GM21367 (cell line): ENCODE results near the gene TMEM176A.
"Not testable (repeated sequence)": the region's sequence is repeated elsewhere in the genome, so short reads cannot be mapped to it uniquely, and the experiment has no call there.

ENCODE experiments used
- ATAC-seq: cut with Tn5 transposase; IDR thresholded peaks from one replicate; pipeline ENCODE4 v1.9.1; 2021; ENCODE audit not compliant: unreplicated experiment

TMEM176A gene

DNA sequence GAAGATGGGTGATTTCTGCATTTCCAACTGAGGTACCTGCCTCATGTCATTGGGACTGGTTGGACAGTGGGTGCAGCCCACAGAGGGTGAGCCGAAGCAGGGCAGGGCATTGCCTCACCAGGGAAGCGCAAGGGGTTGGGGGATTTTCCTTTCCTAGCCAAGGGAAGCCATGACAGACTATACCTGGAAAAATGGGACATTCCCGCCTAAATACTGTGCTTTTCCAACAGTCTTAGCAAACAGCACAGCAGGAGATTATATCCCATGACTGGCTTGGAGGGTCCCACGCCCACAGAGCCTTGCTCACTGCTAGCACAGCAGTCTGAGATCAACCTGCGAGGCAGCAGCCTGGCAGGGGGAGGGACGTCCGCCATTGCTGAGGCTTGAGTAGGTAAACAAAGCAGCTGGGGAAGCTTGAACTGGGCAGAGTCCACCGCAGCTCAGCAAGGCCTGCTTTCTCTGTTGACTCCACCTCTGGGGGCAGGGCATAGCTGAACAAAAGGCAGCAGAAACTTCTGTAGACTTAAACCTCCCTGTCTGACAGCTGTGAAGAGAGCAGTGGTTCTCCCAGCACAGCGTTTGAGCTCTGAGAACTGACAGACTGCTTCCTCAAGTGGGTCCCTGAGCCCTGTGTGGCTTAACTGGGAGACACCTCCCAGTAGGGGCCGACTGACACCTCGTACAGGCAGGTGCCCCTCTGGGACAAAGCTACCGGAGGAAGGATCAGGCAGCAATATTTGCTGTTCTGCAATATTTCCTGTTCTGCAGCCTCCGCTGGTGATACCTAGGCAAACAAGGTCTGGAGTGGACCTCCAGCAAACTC is 7.3 kb downstream of the TMEM176A start:
- ATAC-seq, result not testable (repeated sequence)

- ATAC-seq, result no peak
Observed at GRCh38 chr7:150814328-150815001, 13.9 kb downstream of the TMEM176A start.

DNA sequence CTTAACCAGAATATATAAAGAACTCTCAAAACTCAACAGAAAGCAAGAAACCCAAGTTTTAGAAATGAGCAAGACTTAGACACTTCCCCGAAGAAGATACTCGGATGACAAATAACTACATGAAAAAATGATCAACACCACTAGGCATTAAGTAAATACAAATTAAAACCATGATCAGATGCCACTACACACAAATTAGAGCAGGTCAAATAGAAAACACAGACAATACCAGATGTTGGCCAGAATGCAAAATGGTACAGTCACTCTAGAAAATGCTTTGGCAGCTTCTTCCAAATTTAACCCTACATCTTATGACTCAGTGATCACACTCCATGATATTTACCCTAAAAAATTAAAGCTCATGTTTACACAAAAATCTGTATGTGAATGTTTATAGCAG is 18.4 kb downstream of the TMEM176A start:
- no peak for ATAC-seq

- ATAC-seq, result no peak
Observed at GRCh38 chr7:150820148-150820547, 19.6 kb downstream of the TMEM176A start.

GRCh38 chr7:150820578-150821198 is 20.1 kb downstream of the TMEM176A start:
- no peak for ATAC-seq

- ATAC-seq, result no peak
Observed at GRCh38 chr7:150823043-150823442, 22.5 kb downstream of the TMEM176A start.

- no peak for ATAC-seq
Observed at GRCh38 chr7:150823484-150824126, 23.0 kb downstream of the TMEM176A start.

GRCh38 chr7:150824379-150825177 is 24.0 kb downstream of the TMEM176A start:
- no peak for ATAC-seq

GRCh38 chr7:150826061-150826849 is 25.7 kb downstream of the TMEM176A start:
- no peak for ATAC-seq

GRCh38 chr7:150828384-150828783 is 27.8 kb downstream of the TMEM176A start:
- no peak for ATAC-seq

DNA sequence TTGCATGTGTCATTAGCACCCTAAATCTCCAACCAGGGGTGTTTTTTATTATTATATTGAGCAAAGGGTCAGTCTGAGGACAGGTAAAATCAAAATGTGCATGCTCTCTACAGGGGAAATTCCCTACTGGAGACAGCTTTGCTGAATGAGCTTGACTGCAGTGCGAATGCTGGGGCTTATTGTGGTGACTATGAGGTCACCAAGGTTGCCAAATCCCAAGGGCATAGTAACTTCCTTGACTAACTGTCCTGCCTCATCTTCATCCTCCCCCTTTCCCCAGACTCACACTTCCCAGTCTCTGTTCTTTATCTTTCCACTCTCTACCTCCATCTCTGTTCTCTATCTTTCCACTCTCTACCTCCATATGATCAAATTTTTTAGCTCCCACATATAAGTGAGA is 28.9 kb downstream of the TMEM176A start:
- no peak for ATAC-seq

DNA sequence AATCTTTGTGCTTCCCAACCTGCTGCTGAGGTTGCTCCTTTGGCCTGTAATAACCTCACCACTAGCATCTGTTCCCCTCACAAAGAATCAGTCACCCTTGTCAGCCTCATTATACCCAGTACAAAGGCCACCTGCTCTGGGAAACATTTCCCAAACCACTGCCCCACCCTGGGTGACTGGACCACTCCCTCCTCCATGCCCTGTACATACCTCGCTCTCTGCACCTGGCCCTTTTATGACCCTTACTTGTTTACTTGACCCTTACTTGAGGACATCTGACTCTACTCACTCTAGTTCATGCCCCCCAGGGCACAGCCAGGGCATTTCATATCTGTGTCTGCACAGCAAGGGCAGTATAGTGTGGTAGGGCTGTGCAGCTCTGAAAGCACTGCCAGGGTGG is 30.4 kb downstream of the TMEM176A start:
- no peak for ATAC-seq

GRCh38 chr7:150831851-150832250 is 31.3 kb downstream of the TMEM176A start:
- no peak for ATAC-seq

- ATAC-seq, result no peak
Observed at GRCh38 chr7:150835019-150835418, 34.5 kb downstream of the TMEM176A start.

DNA sequence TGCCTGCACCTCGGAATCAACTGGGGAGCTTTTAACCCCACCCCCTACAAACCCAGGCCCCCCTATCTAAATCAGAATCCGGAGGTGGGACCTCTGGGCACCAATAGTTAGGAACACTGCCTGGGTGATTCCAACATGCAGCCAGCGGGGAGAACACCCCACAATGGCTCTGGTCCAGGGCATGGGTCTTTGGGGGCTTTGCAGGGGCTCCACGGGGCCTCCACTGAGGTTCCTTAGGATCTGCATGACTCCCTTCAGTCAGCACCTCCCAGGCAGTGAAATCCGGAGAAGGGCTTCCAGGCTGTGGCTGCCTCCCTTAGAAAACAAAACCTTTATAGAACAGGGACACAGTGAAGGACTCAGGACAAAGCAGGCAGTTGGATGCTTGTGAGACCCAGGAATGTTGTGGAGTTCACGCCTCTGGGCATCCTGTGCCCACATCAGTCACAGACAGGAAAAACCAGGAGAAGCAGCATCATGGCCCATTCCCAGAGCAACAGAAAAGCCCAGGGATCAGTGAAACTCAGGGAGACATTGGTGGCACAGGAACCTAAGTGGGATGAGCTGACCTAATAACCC is 35.2 kb downstream of the TMEM176A start:
- ATAC-seq, result no peak

DNA sequence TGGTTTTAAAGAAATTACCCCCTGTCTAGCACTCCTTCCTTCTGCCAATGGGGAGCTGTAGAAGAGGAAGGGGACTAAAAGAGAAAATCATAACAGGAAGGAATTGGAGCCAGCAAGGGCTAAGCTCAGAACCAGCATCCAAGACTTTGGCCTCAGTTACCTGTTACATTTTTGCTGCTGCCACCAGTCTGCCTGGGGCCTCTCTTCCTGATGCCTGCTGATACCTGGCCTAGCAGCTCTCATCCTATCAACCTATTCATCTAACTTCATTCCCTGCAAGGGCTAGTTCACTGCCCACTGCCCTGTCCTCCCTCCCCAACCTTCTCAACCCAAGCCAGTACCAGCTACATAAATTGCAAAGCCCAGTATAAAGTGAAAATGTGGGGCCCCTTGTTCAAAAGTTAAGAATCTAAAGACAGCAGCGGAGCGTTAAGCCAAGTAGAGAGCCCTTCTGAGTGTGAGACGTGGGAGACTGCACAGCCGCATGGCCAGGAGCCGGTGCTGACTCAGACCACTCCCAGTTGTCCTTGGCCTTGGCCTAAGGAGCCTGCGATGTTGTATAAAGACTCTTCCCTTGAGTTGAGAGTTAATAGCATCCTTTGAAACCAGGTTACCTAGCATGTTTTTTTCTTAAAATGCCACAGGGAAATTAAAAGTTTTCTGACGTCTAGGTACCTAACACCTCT is 38.5 kb downstream of the TMEM176A start:
- ATAC-seq, result no peak

GRCh38 chr7:150842018-150842417 is 41.4 kb downstream of the TMEM176A start:
- no peak for ATAC-seq

GRCh38 chr7:150842716-150843115 is 42.1 kb downstream of the TMEM176A start:
- ATAC-seq, result no peak

- ATAC-seq, result no peak
Observed at GRCh38 chr7:150845421-150845861, 44.9 kb downstream of the TMEM176A start.
